GM12878 (cell line): Measurements from ENCODE around the gene ARID5B. TPM values are rescaled to one million over a fixed set of nuclear protein-coding genes. Genes with fewer than 3 reads are reported as not detected.

Source experiments
- polyA plus RNA-seq, 11 experiments: library from polyadenylated mRNA; depleted of rRNA in 4 of 11; unstranded in 6 of 11; stranded (reverse) in 5 of 11; fragments of >200 nt; fragmentation: Nextera tagmentation in 4 of 11; fragmentation: Illumina TruSeq in 1 of 11; extraction: Ambion mirVana in 4 of 11; extraction: Trizol in 1 of 11; gene quantifications; 1 replicate in 1 of 11; 2 replicates in 10 of 11; pipeline versions ENCODE4 v1.2.1 to v1.2.3, GENCODE V29; 2011 to 2016; ENCODE audit warnings: inconsistent platforms in 2 of 11, missing spikeins in 2 of 11, low read depth in 1 of 11
- total RNA-seq, 4 experiments: library from RNA; depleted of rRNA in 3 of 4; stranded (reverse); fragments of >200 nt in 3 of 4; fragmentation: Illumina TruSeq in 1 of 4; extraction: Trizol in 1 of 4; gene quantifications; 2 replicates each; pipeline versions ENCODE4 v1.2.1 to v1.2.3, GENCODE V29; 2013 to 2021

Gene ARID5B
- total and polyA plus RNA-seq, 10 of the 15 experiments (the other 5 are each of a cell fraction or from before 2014, with no cell fraction given): 2.7 to 8.5 (median 6.1) TPM

Other genes starting within 250 kb of the ARID5B start
- not detected in 2 replicates for gene CABCOCO1, start 238.8 kb upstream of the ARID5B start, total RNA-seq (2014; rRNA removed)
- not detected in 2 replicates for gene CABCOCO1, start 238.8 kb upstream of the ARID5B start, total RNA-seq (2014; rRNA removed; fragmentation: Illumina TruSeq; extraction: Trizol)
- gene CABCOCO1, start 238.8 kb upstream of the ARID5B start, total RNA-seq (2021): not detected in 2 replicates
- gene CABCOCO1, start 238.8 kb upstream of the ARID5B start, polyA plus RNA-seq (2011; rRNA removed): not detected in 2 replicates
- not detected in 2 replicates for gene CABCOCO1, start 238.8 kb upstream of the ARID5B start, polyA plus RNA-seq (2014; fragmentation: Illumina TruSeq; extraction: Trizol)
- not detected for gene CABCOCO1, start 238.8 kb upstream of the ARID5B start, polyA plus RNA-seq (2014; fragmentation: Nextera tagmentation; extraction: Ambion mirVana)
- gene CABCOCO1, start 238.8 kb upstream of the ARID5B start, polyA plus RNA-seq (2014; rRNA removed): not detected in 2 replicates
- gene CABCOCO1, start 238.8 kb upstream of the ARID5B start, polyA plus RNA-seq (2016; fragmentation: Nextera tagmentation; extraction: Ambion mirVana): not detected